Measurements from ENCODE around the gene CREB3L1.
"Not testable (repeated sequence)": the region's sequence is repeated elsewhere in the genome, so short reads cannot be mapped to it uniquely, and the experiment has no call there.

CREB3L1 gene

GRCh38 chr11:46254133-46254491, 23.4 kb upstream of the CREB3L1 start:
- Histone ChIP-seq H3K9ac (ENCODE audit: low read length) (no peak overlapping the region), H3K79me2 (ENCODE audit: insufficient read depth, low read length) (no peaks in the 10 kb centered on the region), H3K4me3 (ENCODE audit: insufficient read depth, low read length, poor library complexity, severe bottlenecking) (no peak overlapping the region), H4K20me1 (ENCODE audit: low read depth, low read length) (no peaks in the 10 kb centered on the region), H3K36me3 (ENCODE audit: low read length) (no peaks in the 10 kb centered on the region), H3K9me2 (replicated peaks; ENCODE audit: insufficient read depth, low read length) (no peaks in the 10 kb centered on the region), H3K9me3 (ENCODE audit: insufficient read depth, low read length) (no peaks in the 10 kb centered on the region), H3F3A (ENCODE audit: insufficient read depth) (no peaks in the 10 kb centered on the region), H3K27me3 (ENCODE audit: low read length) (no peaks in the 10 kb centered on the region), H2AFZ (ENCODE audit: low read depth, low read length, severe bottlenecking) (no peak overlapping the region), H3K4me2 (ENCODE audit: low read depth, low read length, poor library complexity, severe bottlenecking) (no peak overlapping the region), H3K27ac (ENCODE audit: low read depth, low read length) (no peak overlapping the region)
- TF ChIP-seq CTCF (IDR thresholded peaks at IDR 0.05; ENCODE audit: insufficient read depth, low read length, poor library complexity, severe bottlenecking) (no peak), EZH2phosphoT487 (conservative IDR thresholded peaks at IDR 0.05; ENCODE audit: low read length) (no peak)

- Histone ChIP-seq H3K36me3 (ENCODE audit: low read length) (no peaks in the 10 kb centered on the region), H3K79me2 (ENCODE audit: insufficient read depth, low read length) (no peaks in the 10 kb centered on the region), H3K9ac (ENCODE audit: low read length) (no peak overlapping the region), H3K27me3 (ENCODE audit: low read length) (no peaks in the 10 kb centered on the region), H3K27ac (ENCODE audit: low read depth, low read length) (no peak overlapping the region), H3F3A (ENCODE audit: insufficient read depth) (no peaks in the 10 kb centered on the region), H3K4me3 (ENCODE audit: insufficient read depth, low read length, poor library complexity, severe bottlenecking) (no peak overlapping the region), H4K20me1 (ENCODE audit: low read depth, low read length) (no peaks in the 10 kb centered on the region), H2AFZ (ENCODE audit: low read depth, low read length, severe bottlenecking) (no peak overlapping the region), H3K4me2 (ENCODE audit: low read depth, low read length, poor library complexity, severe bottlenecking) (no peak overlapping the region), H3K9me2 (replicated peaks; ENCODE audit: insufficient read depth, low read length) (no peaks in the 10 kb centered on the region), H3K9me3 (ENCODE audit: insufficient read depth, low read length) (no peaks in the 10 kb centered on the region)
- no peak for TF ChIP-seq EZH2phosphoT487 (conservative IDR thresholded peaks at IDR 0.05; ENCODE audit: low read length)
Observed at GRCh38 chr11:46256540-46257001, 20.9 kb upstream of the CREB3L1 start.

GRCh38 chr11:46259347-46259746, 18.1 kb upstream of the CREB3L1 start:
- H3K36me3 ChIP-seq (ENCODE audit: low read length); H3K79me2 ChIP-seq (ENCODE audit: insufficient read depth, low read length); H3K4me3 ChIP-seq (ENCODE audit: insufficient read depth, low read length, poor library complexity, severe bottlenecking); H3F3A ChIP-seq (ENCODE audit: insufficient read depth); H2AFZ ChIP-seq (ENCODE audit: low read depth, low read length, severe bottlenecking); H3K9me2 ChIP-seq (replicated peaks; ENCODE audit: insufficient read depth, low read length); H3K27me3 ChIP-seq (ENCODE audit: low read length); H3K4me2 ChIP-seq (ENCODE audit: low read depth, low read length, poor library complexity, severe bottlenecking); H3K27ac ChIP-seq (ENCODE audit: low read depth, low read length); H3K9ac ChIP-seq (ENCODE audit: low read length); H4K20me1 ChIP-seq (ENCODE audit: low read depth, low read length); H3K9me3 ChIP-seq (ENCODE audit: insufficient read depth, low read length): not testable (repeated sequence)

GRCh38 chr11:46259971-46260560, 17.4 kb upstream of the CREB3L1 start:
- H3K4me2 ChIP-seq (ENCODE audit: low read depth, low read length, poor library complexity, severe bottlenecking) = no peak overlapping the region
- H3F3A ChIP-seq (ENCODE audit: insufficient read depth) = no peaks in the 10 kb centered on the region
- H3K27ac ChIP-seq (ENCODE audit: low read depth, low read length) = no peak overlapping the region
- no peaks in the 10 kb centered on the region for H3K79me2 ChIP-seq (ENCODE audit: insufficient read depth, low read length)
- no peaks in the 10 kb centered on the region for H3K9me2 ChIP-seq (replicated peaks; ENCODE audit: insufficient read depth, low read length)
- no peaks in the 10 kb centered on the region for H3K27me3 ChIP-seq (ENCODE audit: low read length)
- no peaks in the 10 kb centered on the region for H3K9me3 ChIP-seq (ENCODE audit: insufficient read depth, low read length)
- no peak overlapping the region for H2AFZ ChIP-seq (ENCODE audit: low read depth, low read length, severe bottlenecking)
- H3K9ac ChIP-seq (ENCODE audit: low read length) = no peak overlapping the region
- no peak overlapping the region for H3K4me3 ChIP-seq (ENCODE audit: insufficient read depth, low read length, poor library complexity, severe bottlenecking)
- no peak for TF ChIP-seq EZH2phosphoT487 (conservative IDR thresholded peaks at IDR 0.05; ENCODE audit: low read length)
- no peak for TF ChIP-seq CTCF (IDR thresholded peaks at IDR 0.05; ENCODE audit: insufficient read depth, low read length, poor library complexity, severe bottlenecking)
- no peaks in the 10 kb centered on the region for H4K20me1 ChIP-seq (ENCODE audit: low read depth, low read length)
- H3K36me3 ChIP-seq (ENCODE audit: low read length) = no peaks in the 10 kb centered on the region
